Peyer's patch (tissue), 4 donors: ENCODE results near the gene FGF12.

Source experiments
- POLR2A ChIP-seq, 2 donors: fragments of 450-650 bp; IDR thresholded peaks; one replicate each; pipeline ENCODE4 v1.5.1; 2017; ENCODE audit warnings: antibody characterized with exemption in 2 of 2, mild to moderate bottlenecking in 2 of 2, moderate library complexity in 2 of 2
- TF ChIP-seq, protein P1 (sequence below), 6 experiments: fragments of 450-650 bp in 4 of 6; fragments of 200-600 bp in 2 of 6; sonication (generic) in 1 of 6; IDR thresholded peaks; one replicate each; pipeline ENCODE4 v1.5.1; 2017 to 2019; ENCODE audit warnings: antibody characterized with exemption in 6 of 6, mild to moderate bottlenecking in 3 of 6, moderate library complexity in 1 of 6

DNA sequence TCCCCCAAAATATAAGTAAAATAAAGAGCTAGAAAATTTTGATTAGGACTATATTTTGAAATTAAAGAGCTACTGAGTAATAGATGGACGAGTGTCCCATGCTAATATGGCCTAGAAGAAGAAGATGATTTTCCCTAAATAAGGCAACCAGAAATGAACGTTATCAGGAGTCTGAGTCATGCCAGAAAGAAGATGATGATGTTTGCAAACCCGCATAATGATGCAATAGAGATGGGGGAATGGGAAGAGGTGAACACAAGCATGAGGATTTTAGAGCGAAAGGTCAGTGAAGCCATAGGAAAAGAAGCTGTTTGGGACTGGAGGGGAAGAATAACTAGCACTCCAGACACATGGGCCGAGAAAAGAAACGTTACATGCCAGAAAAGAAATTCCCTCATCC, 71.7 kb downstream of the FGF12 start:
- TF ChIP-seq, protein P1, sequence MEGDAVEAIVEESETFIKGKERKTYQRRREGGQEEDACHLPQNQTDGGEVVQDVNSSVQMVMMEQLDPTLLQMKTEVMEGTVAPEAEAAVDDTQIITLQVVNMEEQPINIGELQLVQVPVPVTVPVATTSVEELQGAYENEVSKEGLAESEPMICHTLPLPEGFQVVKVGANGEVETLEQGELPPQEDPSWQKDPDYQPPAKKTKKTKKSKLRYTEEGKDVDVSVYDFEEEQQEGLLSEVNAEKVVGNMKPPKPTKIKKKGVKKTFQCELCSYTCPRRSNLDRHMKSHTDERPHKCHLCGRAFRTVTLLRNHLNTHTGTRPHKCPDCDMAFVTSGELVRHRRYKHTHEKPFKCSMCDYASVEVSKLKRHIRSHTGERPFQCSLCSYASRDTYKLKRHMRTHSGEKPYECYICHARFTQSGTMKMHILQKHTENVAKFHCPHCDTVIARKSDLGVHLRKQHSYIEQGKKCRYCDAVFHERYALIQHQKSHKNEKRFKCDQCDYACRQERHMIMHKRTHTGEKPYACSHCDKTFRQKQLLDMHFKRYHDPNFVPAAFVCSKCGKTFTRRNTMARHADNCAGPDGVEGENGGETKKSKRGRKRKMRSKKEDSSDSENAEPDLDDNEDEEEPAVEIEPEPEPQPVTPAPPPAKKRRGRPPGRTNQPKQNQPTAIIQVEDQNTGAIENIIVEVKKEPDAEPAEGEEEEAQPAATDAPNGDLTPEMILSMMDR (IDR thresholded peaks at IDR 0.05), result no peak
- TF ChIP-seq POLR2A (IDR thresholded peaks at IDR 0.05), result no peak
